HG03460 (cell line): ENCODE data around the gene RGL3.
"Not testable (repeated sequence)": the region's sequence is repeated elsewhere in the genome, so short reads cannot be mapped to it uniquely, and the experiment has no call there.

Source experiments
- ATAC-seq: cut with Tn5 transposase; IDR thresholded peaks from one replicate; pipeline ENCODE4 v1.9.1; 2021; ENCODE audit not compliant: unreplicated experiment

RGL3 gene

GRCh38 chr19:11421371-11422098 is 2.4 kb upstream of the RGL3 start:
- peak; percentile 49 for ATAC-seq

- no peak for ATAC-seq
These were observed 1.6 kb upstream of the RGL3 start for GRCh38 chr19:11420429-11421370.

GRCh38 chr19:11418094-11418548 is 993 bp downstream of the RGL3 start:
- ATAC-seq = no peak

- no peak for ATAC-seq
These were observed 2.6 kb downstream of the RGL3 start for GRCh38 chr19:11416346-11417052.

- ATAC-seq = no peak
These were observed 4.6 kb downstream of the RGL3 start for GRCh38 chr19:11414544-11414943.

- ATAC-seq = no peak
These were observed 8.4 kb downstream of the RGL3 start for GRCh38 chr19:11410682-11411081.

GRCh38 chr19:11408591-11408990 is 10.5 kb downstream of the RGL3 start:
- no peak for ATAC-seq

- not testable (repeated sequence) for ATAC-seq
These were observed 12.3 kb downstream of the RGL3 start for GRCh38 chr19:11406703-11407236.

GRCh38 chr19:11405846-11406643 is 13.1 kb downstream of the RGL3 start:
- no peak for ATAC-seq

GRCh38 chr19:11404588-11405222 is 14.4 kb downstream of the RGL3 start:
- ATAC-seq = no peak

GRCh38 chr19:11401808-11402543 is 17.1 kb downstream of the RGL3 start:
- no peak for ATAC-seq

- no peak for ATAC-seq
These were observed 18.3 kb downstream of the RGL3 start for GRCh38 chr19:11400798-11401197.

GRCh38 chr19:11399667-11400066 is 19.4 kb downstream of the RGL3 start:
- ATAC-seq = no peak

- ATAC-seq = no peak
These were observed 22.0 kb downstream of the RGL3 start for GRCh38 chr19:11397089-11397610.

GRCh38 chr19:11390933-11391680 is 28.0 kb downstream of the RGL3 start:
- no peak for ATAC-seq

- ATAC-seq = no peak
These were observed 28.8 kb downstream of the RGL3 start for GRCh38 chr19:11390359-11390758.

GRCh38 chr19:11387162-11388034 is 31.7 kb downstream of the RGL3 start:
- no peak for ATAC-seq
